ENCODE measurements around the gene RNF7.

The RNF7 gene

DNA sequence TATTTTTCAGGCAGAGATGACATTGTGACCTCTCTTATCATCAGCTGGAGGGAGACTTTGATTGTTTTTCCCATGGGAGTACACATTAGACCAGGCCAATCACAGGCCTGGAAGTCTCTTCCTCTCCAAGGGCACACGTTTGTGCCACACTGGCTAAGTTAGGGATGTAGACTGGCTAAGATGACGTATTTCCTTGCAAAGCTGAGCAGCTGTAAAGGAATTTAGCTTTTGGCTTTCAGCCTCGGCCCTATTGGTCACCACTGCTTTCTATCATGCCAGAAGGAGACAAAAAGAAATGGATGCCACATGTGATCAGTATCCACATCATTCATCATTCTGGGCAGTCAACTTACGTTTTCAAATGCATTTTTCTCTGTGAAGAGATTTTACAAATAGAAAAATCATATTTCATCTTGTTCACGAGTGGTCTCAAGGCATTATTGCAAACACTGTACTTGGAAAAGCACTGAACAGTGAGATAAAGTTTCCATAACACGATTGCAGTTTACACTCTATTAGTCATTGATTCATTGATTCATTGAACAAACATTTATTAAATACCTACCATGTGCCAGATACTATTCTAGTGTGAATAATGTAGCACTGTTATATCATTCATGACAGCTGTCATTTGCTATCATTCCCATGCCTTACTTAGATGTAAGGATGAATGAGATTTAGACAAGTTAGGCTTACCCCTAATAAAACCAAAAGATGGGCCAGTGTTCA, 27.0 kb upstream of the RNF7 start:
- Histone ChIP-seq H3K27ac (ENCODE audit: low read depth, low read length) (no peak overlapping the region), H3K36me3 (ENCODE audit: insufficient read depth, low read length) (no peaks in the 10 kb centered on the region), H3K4me1 (ENCODE audit: insufficient read depth, low read length) (no peaks in the 10 kb centered on the region), H3K9me3 (ENCODE audit: low read length) (no peaks in the 10 kb centered on the region), H3K4me3 (ENCODE audit: low read depth in 1 of 2, low read length in 2 of 2) (no peak overlapping the region), H3K9ac (ENCODE audit: low read length) (no peak overlapping the region), H3K27me3 (ENCODE audit: control insufficient read depth in 1 of 2, insufficient read depth in 2 of 2, low read length in 2 of 2) (no peaks in the 10 kb centered on the region)

GRCh38 chr3:141714671-141715070, 23.4 kb upstream of the RNF7 start:
- no peak overlapping the region for H3K4me3 ChIP-seq (ENCODE audit: low read depth in 1 of 2, low read length in 2 of 2)
- no peaks in the 10 kb centered on the region for H3K27me3 ChIP-seq (ENCODE audit: control insufficient read depth in 1 of 2, insufficient read depth in 2 of 2, low read length in 2 of 2)
- H3K4me1 ChIP-seq (ENCODE audit: insufficient read depth, low read length): no peaks in the 10 kb centered on the region
- H3K9ac ChIP-seq (ENCODE audit: low read length): no peak overlapping the region
- no peaks in the 10 kb centered on the region for H3K36me3 ChIP-seq (ENCODE audit: insufficient read depth, low read length)
- H3K27ac ChIP-seq (ENCODE audit: low read depth, low read length): no peak overlapping the region
- no peaks in the 10 kb centered on the region for H3K9me3 ChIP-seq (ENCODE audit: low read length)

GRCh38 chr3:141722081-141722480, 16.0 kb upstream of the RNF7 start:
- no peak overlapping the region for H3K9ac ChIP-seq (ENCODE audit: low read length)
- no peaks in the 10 kb centered on the region for H3K4me1 ChIP-seq (ENCODE audit: insufficient read depth, low read length)
- H3K27ac ChIP-seq (ENCODE audit: low read depth, low read length): no peak overlapping the region
- H3K4me3 ChIP-seq (ENCODE audit: low read depth in 1 of 2, low read length in 2 of 2): no peak overlapping the region
- H3K27me3 ChIP-seq (ENCODE audit: control insufficient read depth in 1 of 2, insufficient read depth in 2 of 2, low read length in 2 of 2): no peaks in the 10 kb centered on the region
- no peaks in the 10 kb centered on the region for H3K36me3 ChIP-seq (ENCODE audit: insufficient read depth, low read length)
- H3K9me3 ChIP-seq (ENCODE audit: low read length): no peaks in the 10 kb centered on the region

DNA sequence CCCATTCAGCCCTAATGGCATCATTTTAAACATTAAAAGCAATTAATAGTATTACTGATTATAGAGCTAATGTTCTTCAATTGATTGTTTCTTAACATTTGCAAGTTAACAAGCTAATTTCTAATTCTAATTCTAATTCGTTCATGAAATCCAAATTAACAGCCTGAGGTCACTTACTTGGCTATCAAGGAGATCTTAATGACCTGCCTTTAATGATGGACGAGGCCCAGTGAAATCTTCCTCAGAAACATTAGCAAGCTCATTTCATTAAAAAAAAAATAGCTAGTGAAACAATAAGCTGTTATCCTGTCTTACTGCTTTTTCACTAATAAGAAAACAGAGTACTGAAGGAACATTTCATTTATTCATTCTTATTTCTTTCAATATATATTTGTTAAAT, 15.4 kb upstream of the RNF7 start:
- no peaks in the 10 kb centered on the region for H3K4me1 ChIP-seq (ENCODE audit: insufficient read depth, low read length)
- no peak overlapping the region for H3K4me3 ChIP-seq (ENCODE audit: low read depth in 1 of 2, low read length in 2 of 2)
- no peak overlapping the region for H3K9ac ChIP-seq (ENCODE audit: low read length)
- H3K27ac ChIP-seq (ENCODE audit: low read depth, low read length): no peak overlapping the region
- no peaks in the 10 kb centered on the region for H3K9me3 ChIP-seq (ENCODE audit: low read length)
- H3K27me3 ChIP-seq (ENCODE audit: control insufficient read depth in 1 of 2, insufficient read depth in 2 of 2, low read length in 2 of 2): no peaks in the 10 kb centered on the region
- no peaks in the 10 kb centered on the region for H3K36me3 ChIP-seq (ENCODE audit: insufficient read depth, low read length)

DNA sequence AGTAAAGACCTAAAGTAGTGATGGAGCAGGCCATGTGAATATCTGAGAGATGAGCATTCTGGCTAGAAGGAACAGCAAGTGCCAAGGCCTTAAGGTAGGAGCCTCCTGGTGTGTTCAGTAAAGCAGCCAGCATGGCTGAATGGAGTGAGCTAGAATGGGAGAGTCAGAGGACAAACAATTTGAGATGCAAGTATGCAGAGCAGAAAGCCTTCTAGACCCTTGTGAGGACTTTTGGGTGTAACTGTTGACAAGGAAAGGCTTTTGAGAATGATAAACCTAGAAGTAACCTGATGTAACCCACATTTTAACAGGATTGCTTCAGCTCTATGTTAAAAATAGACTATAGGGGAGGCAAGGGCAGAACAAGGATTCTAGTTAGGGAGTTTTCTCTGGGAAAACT, 14.8 kb upstream of the RNF7 start:
- Histone ChIP-seq H3K4me1 (ENCODE audit: insufficient read depth, low read length) (no peaks in the 10 kb centered on the region), H3K27ac (ENCODE audit: low read depth, low read length) (no peak overlapping the region), H3K9ac (ENCODE audit: low read length) (no peak overlapping the region), H3K4me3 (ENCODE audit: low read depth in 1 of 2, low read length in 2 of 2) (no peak overlapping the region), H3K36me3 (ENCODE audit: insufficient read depth, low read length) (no peaks in the 10 kb centered on the region), H3K27me3 (ENCODE audit: control insufficient read depth in 1 of 2, insufficient read depth in 2 of 2, low read length in 2 of 2) (no peaks in the 10 kb centered on the region), H3K9me3 (ENCODE audit: low read length) (no peaks in the 10 kb centered on the region)

GRCh38 chr3:141724186-141724585, 13.9 kb upstream of the RNF7 start:
- Histone ChIP-seq H3K9me3 (ENCODE audit: low read length) (no peaks in the 10 kb centered on the region), H3K27me3 (ENCODE audit: control insufficient read depth in 1 of 2, insufficient read depth in 2 of 2, low read length in 2 of 2) (no peaks in the 10 kb centered on the region), H3K9ac (ENCODE audit: low read length) (no peak overlapping the region), H3K4me1 (ENCODE audit: insufficient read depth, low read length) (no peaks in the 10 kb centered on the region), H3K4me3 (ENCODE audit: low read depth in 1 of 2, low read length in 2 of 2) (no peak overlapping the region), H3K36me3 (ENCODE audit: insufficient read depth, low read length) (no peaks in the 10 kb centered on the region), H3K27ac (ENCODE audit: low read depth, low read length) (no peak overlapping the region)

GRCh38 chr3:141725036-141725435, 13.1 kb upstream of the RNF7 start:
- Histone ChIP-seq H3K9ac (ENCODE audit: low read length) (no peak overlapping the region), H3K36me3 (ENCODE audit: insufficient read depth, low read length) (no peaks in the 10 kb centered on the region), H3K27me3 (ENCODE audit: control insufficient read depth in 1 of 2, insufficient read depth in 2 of 2, low read length in 2 of 2) (no peaks in the 10 kb centered on the region), H3K9me3 (ENCODE audit: low read length) (no peaks in the 10 kb centered on the region), H3K27ac (ENCODE audit: low read depth, low read length) (no peak overlapping the region), H3K4me3 (ENCODE audit: low read depth in 1 of 2, low read length in 2 of 2) (no peak overlapping the region), H3K4me1 (ENCODE audit: insufficient read depth, low read length) (no peaks in the 10 kb centered on the region)

- no peak overlapping the region for H3K4me3 ChIP-seq (ENCODE audit: low read depth in 1 of 2, low read length in 2 of 2)
- H3K9ac ChIP-seq (ENCODE audit: low read length): no peak overlapping the region
- H3K36me3 ChIP-seq (ENCODE audit: insufficient read depth, low read length): no peaks in the 10 kb centered on the region
- no peaks in the 10 kb centered on the region for H3K27me3 ChIP-seq (ENCODE audit: control insufficient read depth in 1 of 2, insufficient read depth in 2 of 2, low read length in 2 of 2)
- no peaks in the 10 kb centered on the region for H3K9me3 ChIP-seq (ENCODE audit: low read length)
- no peaks in the 10 kb centered on the region for H3K4me1 ChIP-seq (ENCODE audit: insufficient read depth, low read length)
- no peak overlapping the region for H3K27ac ChIP-seq (ENCODE audit: low read depth, low read length)
Measured at GRCh38 chr3:141726483-141726882, 11.6 kb upstream of the RNF7 start.

- H3K9me3 ChIP-seq (ENCODE audit: low read length): no peaks in the 10 kb centered on the region
- H3K4me1 ChIP-seq (ENCODE audit: insufficient read depth, low read length): no peaks in the 10 kb centered on the region
- no peaks in the 10 kb centered on the region for H3K27me3 ChIP-seq (ENCODE audit: control insufficient read depth in 1 of 2, insufficient read depth in 2 of 2, low read length in 2 of 2)
- H3K36me3 ChIP-seq (ENCODE audit: insufficient read depth, low read length): no peaks in the 10 kb centered on the region
- H3K27ac ChIP-seq (ENCODE audit: low read depth, low read length): no peak overlapping the region
- H3K9ac ChIP-seq (ENCODE audit: low read length): no peak overlapping the region
- no peak overlapping the region for H3K4me3 ChIP-seq (ENCODE audit: low read depth in 1 of 2, low read length in 2 of 2)
Measured at GRCh38 chr3:141728355-141728892, 9.7 kb upstream of the RNF7 start.

- no peaks in the 10 kb centered on the region for H3K9me3 ChIP-seq (ENCODE audit: low read length)
- H3K4me3 ChIP-seq (ENCODE audit: low read depth in 1 of 2, low read length in 2 of 2): no peak overlapping the region
- H3K27ac ChIP-seq (ENCODE audit: low read depth, low read length): no peak overlapping the region
- H3K36me3 ChIP-seq (ENCODE audit: insufficient read depth, low read length): no peaks in the 10 kb centered on the region
- no peaks in the 10 kb centered on the region for H3K4me1 ChIP-seq (ENCODE audit: insufficient read depth, low read length)
- H3K27me3 ChIP-seq (ENCODE audit: control insufficient read depth in 1 of 2, insufficient read depth in 2 of 2, low read length in 2 of 2): no peaks in the 10 kb centered on the region
- no peak overlapping the region for H3K9ac ChIP-seq (ENCODE audit: low read length)
Measured at GRCh38 chr3:141729240-141729639, 8.9 kb upstream of the RNF7 start.

- no peaks in the 10 kb centered on the region for H3K9me3 ChIP-seq (ENCODE audit: low read length)
- H3K4me1 ChIP-seq (ENCODE audit: insufficient read depth, low read length): peaks cover 11% of the 10 kb centered on the region
- H3K27ac ChIP-seq (ENCODE audit: low read depth, low read length): no peak overlapping the region
- H3K36me3 ChIP-seq (ENCODE audit: insufficient read depth, low read length): no peaks in the 10 kb centered on the region
- H3K27me3 ChIP-seq (ENCODE audit: control insufficient read depth in 1 of 2, insufficient read depth in 2 of 2, low read length in 2 of 2): no peaks in the 10 kb centered on the region
- no peak overlapping the region for H3K9ac ChIP-seq (ENCODE audit: low read length)
- no peak overlapping the region for H3K4me3 ChIP-seq (ENCODE audit: low read depth in 1 of 2, low read length in 2 of 2)
Measured at GRCh38 chr3:141735176-141735575, 2.9 kb upstream of the RNF7 start.

- H3K4me1 ChIP-seq (ENCODE audit: insufficient read depth, low read length): peaks cover 18% of the 10 kb centered on the region
- no peak overlapping the region for H3K27ac ChIP-seq (ENCODE audit: low read depth, low read length)
- H3K27me3 ChIP-seq (ENCODE audit: control insufficient read depth in 1 of 2, insufficient read depth in 2 of 2, low read length in 2 of 2): no peaks in the 10 kb centered on the region
- H3K9me3 ChIP-seq (ENCODE audit: low read length): no peaks in the 10 kb centered on the region
- no peaks in the 10 kb centered on the region for H3K36me3 ChIP-seq (ENCODE audit: insufficient read depth, low read length)
- no peak overlapping the region for H3K4me3 ChIP-seq (ENCODE audit: low read depth in 1 of 2, low read length in 2 of 2)
- H3K9ac ChIP-seq (ENCODE audit: low read length): no peak overlapping the region
Measured at GRCh38 chr3:141735770-141736465, 2.2 kb upstream of the RNF7 start.
